ENCODE measurements around the gene SCMH1.
A peak's percentile ranks its signal among the peaks of the same experiment; 100 is the strongest.

The SCMH1 gene

GRCh38 chr1:41032147-41032546, 210.0 kb downstream of the SCMH1 start:
- no peak overlapping the region for H3K4me3 ChIP-seq (ENCODE audit: low read length)
- no peak for TF ChIP-seq CTCF (conservative IDR thresholded peaks at IDR 0.05; ENCODE audit: low read length)
- no peak for DNase-seq (ENCODE audit: low read depth)

GRCh38 chr1:41030872-41031616, 211.1 kb downstream of the SCMH1 start:
- no peak for DNase-seq (ENCODE audit: low read depth)

GRCh38 chr1:41028034-41028642, 214.0 kb downstream of the SCMH1 start:
- no peak for TF ChIP-seq CTCF (conservative IDR thresholded peaks at IDR 0.05; ENCODE audit: low read length)
- DNase-seq (ENCODE audit: low read depth): no peak

More at GRCh38 chr1:41030872-41031616, 211.1 kb downstream of the SCMH1 start:
- TF ChIP-seq CTCF (conservative IDR thresholded peaks at IDR 0.05; ENCODE audit: low read length): no peak
- H3K4me3 ChIP-seq (ENCODE audit: low read length): no peak overlapping the region

GRCh38 chr1:41025979-41026819, 215.9 kb downstream of the SCMH1 start:
- no peak overlapping the region for H3K4me3 ChIP-seq (ENCODE audit: low read length)
- no peak for TF ChIP-seq CTCF (conservative IDR thresholded peaks at IDR 0.05; ENCODE audit: low read length)
- DNase-seq (ENCODE audit: low read depth): no peak

More at GRCh38 chr1:41028034-41028642, 214.0 kb downstream of the SCMH1 start:
- H3K4me3 ChIP-seq (ENCODE audit: low read length): no peak overlapping the region

GRCh38 chr1:41024953-41025352, 217.2 kb downstream of the SCMH1 start:
- no peak overlapping the region for H3K4me3 ChIP-seq (ENCODE audit: low read length)
- no peak for TF ChIP-seq CTCF (conservative IDR thresholded peaks at IDR 0.05; ENCODE audit: low read length)
- no peak for DNase-seq (ENCODE audit: low read depth)

- H3K4me3 ChIP-seq (ENCODE audit: low read length): no peak overlapping the region
- TF ChIP-seq CTCF (conservative IDR thresholded peaks at IDR 0.05; ENCODE audit: low read length): peak; percentile 35
- no peak for DNase-seq (ENCODE audit: low read depth)
Observed at GRCh38 chr1:41023279-41023990, 218.7 kb downstream of the SCMH1 start.

All from AG10803 (cell line).